ENCODE measurements around the gene UGGT1.

UGGT1 gene

DNA sequence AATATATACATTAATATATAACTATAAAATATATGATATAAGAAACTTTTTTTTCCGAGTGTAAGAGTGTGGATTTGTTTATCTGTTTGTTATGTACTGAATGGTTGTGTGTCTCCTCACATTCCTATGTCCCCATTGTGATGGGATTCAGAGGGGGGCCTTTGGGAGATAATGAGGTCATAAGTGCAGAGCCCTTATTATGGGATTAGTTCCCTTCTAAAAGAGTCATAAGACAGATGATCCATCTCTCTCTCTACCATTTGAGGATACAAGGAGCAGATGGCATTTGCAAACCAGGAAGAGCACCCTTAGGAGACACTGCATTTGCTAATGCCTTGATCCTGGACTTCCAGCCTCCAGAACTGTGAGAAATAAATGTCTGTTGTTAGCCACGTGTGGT, 32.9 kb upstream of the UGGT1 start:
- H3K4me3 ChIP-seq (ENCODE audit: low read depth, low read length): no peak overlapping the region
- TF ChIP-seq CTCF (IDR thresholded peaks at IDR 0.05; ENCODE audit: low read depth, low read length): no peak

DNA sequence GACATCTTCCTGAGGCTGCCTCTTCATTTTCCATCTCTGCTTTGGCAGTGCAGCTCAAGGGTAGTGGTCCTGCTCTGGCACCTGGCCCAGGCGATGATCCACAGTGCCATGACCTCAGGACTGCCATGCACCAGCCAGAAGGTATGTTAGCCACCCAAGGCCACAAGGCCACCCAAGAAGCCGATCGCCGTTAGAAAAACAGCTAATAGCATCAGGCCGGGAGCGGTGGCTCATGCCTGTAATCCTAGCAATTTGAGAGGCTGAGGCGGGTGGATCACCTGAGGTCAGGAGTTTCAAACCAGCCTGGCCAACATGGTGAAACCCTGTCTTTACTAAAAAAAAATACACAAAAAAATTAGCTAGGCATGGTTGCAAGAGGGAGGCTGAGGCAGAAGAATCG, 28.4 kb upstream of the UGGT1 start:
- TF ChIP-seq CTCF (IDR thresholded peaks at IDR 0.05; ENCODE audit: low read depth, low read length): no peak
- no peak overlapping the region for H3K4me3 ChIP-seq (ENCODE audit: low read depth, low read length)

DNA sequence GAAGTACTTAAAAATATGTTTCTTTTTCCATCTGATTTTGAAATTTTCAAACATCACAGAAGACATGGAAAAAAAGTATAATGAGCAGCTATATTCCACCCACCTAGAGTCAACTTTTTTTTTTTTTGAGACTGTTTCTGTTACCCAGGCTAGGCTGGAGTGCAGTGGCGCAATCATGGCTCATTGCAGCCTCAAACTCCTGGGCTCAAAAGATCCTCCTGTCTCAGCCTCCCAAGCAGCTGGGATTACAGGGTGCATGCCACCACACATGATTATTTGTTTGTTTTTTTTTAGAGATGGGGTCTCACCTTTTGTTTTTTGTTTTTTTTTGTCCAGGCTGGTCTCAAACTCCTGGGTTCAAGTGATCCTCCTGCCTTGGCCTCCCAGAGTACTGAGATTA, 26.6 kb upstream of the UGGT1 start:
- TF ChIP-seq CTCF (IDR thresholded peaks at IDR 0.05; ENCODE audit: low read depth, low read length): no peak
- no peak overlapping the region for H3K4me3 ChIP-seq (ENCODE audit: low read depth, low read length)

DNA sequence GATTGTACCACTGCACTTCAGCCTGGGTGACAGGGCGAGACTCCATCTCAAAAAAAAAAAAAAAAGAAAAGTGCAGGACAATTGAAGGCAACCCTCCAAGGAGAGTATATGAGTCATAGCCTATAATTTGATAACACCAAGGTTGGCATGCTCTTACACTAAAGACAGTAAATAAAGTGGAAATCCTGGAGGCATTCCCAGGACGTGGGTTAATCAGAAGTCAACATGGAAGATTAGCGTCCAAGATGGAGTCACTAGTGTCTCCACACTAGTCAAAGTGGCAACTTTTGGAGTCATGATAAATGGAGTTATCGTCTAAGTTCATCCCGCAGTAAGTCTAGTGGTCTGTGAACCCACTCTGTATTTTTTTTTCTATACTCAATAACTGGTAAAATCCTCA, 21.2 kb upstream of the UGGT1 start:
- no peak for TF ChIP-seq CTCF (IDR thresholded peaks at IDR 0.05; ENCODE audit: low read depth, low read length)
- H3K4me3 ChIP-seq (ENCODE audit: low read depth, low read length): no peak overlapping the region

DNA sequence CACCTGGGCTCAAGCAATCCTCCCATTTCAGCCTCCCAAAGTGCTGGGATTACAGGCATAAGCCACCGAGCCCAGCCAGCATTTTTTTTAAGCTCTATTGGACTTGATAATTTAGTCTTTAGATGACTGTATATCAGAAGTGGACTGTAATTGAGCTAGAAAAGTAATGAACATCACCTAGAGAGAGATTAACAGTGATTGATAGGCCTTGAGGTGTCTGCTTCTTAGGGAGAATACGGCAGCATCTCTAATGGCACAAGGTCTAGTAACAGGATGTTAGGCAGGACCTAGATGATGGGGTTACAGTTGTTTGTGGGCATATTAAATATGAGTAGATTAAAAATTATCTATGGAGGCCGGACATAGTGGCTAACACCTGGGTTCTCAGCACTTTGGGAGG, 17.7 kb upstream of the UGGT1 start:
- no peak for TF ChIP-seq CTCF (IDR thresholded peaks at IDR 0.05; ENCODE audit: low read depth, low read length)
- no peak overlapping the region for H3K4me3 ChIP-seq (ENCODE audit: low read depth, low read length)

DNA sequence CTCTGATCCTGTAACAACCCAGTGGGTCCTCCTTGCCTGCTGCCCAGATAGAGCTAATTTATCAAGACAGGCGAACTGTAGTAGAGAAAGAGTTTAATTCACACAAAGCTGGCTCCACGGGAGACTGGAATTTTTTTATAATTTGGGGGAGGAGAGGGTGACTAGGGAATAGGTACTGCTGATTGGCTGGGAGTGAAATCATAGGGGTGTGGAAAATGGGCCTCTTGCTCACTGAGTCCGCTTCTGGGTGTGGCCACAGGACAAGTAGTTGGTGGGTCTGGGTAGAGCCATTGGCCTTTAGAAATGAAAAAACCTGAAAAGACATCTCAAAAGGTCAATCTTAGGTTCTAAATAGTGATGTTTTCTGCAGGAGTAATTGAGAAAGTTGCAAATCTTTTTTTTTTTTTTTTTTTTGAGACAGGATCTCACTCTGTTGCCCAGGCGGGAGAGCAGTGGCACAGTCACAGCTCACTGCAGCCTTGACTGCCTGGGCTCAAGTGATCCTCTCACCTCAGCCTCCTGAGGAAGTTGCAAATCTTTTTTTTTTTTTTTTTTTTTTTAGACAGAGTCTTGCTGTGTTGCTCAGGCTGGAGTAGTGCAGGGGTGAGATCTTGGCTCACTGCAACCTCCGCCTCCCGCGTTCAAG, 14.4 kb upstream of the UGGT1 start:
- no peak overlapping the region for H3K4me3 ChIP-seq (ENCODE audit: low read depth, low read length)
- TF ChIP-seq CTCF (IDR thresholded peaks at IDR 0.05; ENCODE audit: low read depth, low read length): no peak

GRCh38 chr2:128084757-128085156, 6.2 kb upstream of the UGGT1 start:
- H3K4me3 ChIP-seq (ENCODE audit: low read depth, low read length): no peak overlapping the region
- TF ChIP-seq CTCF (IDR thresholded peaks at IDR 0.05; ENCODE audit: low read depth, low read length): no peak

Measured in WI38 (cell line).